B cell (primary cell): Measurements from ENCODE around the gene RFX4.

Experiments used
- EZH2 ChIP-seq: IDR thresholded peaks from 2 replicates; pipeline ENCODE4 v1.6.1; 2012; ENCODE audit warnings: borderline replicate concordance, low read depth, mild to moderate bottlenecking, moderate library complexity, low read length; ENCODE audit not compliant: insufficient read depth, poor library complexity, severe bottlenecking
- TF ChIP-seq, protein P1 (sequence below): fragments of 200-600 bp; IDR thresholded peaks from one replicate; pipeline ENCODE4 v1.8.0; 2022; ENCODE audit warnings: antibody characterized with exemption, mild to moderate bottlenecking

DNA sequence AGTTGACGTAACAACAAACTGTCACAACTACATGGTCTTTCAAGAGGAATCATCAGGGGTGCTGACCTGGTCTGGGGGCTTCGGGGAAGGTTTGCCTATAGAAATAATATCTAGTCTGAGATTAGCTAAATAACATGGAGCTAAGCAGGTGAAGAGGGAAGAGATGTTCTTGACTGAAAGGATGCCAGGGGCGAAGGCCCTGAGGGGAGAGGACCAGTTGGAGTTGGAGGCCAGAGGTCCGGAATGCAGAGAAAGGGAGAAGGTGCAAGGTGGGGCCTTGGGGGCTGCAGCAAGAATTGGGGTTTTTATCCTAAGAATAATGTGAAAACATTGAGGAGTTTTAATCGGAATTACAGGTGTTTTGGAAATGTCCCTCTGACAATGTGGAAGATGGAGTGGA is 123.2 kb downstream of the RFX4 start:
- TF ChIP-seq, protein P1, sequence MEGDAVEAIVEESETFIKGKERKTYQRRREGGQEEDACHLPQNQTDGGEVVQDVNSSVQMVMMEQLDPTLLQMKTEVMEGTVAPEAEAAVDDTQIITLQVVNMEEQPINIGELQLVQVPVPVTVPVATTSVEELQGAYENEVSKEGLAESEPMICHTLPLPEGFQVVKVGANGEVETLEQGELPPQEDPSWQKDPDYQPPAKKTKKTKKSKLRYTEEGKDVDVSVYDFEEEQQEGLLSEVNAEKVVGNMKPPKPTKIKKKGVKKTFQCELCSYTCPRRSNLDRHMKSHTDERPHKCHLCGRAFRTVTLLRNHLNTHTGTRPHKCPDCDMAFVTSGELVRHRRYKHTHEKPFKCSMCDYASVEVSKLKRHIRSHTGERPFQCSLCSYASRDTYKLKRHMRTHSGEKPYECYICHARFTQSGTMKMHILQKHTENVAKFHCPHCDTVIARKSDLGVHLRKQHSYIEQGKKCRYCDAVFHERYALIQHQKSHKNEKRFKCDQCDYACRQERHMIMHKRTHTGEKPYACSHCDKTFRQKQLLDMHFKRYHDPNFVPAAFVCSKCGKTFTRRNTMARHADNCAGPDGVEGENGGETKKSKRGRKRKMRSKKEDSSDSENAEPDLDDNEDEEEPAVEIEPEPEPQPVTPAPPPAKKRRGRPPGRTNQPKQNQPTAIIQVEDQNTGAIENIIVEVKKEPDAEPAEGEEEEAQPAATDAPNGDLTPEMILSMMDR: no peak
- TF ChIP-seq EZH2: no peak
